Heart left ventricle (tissue), 13 donors: Measurements from ENCODE around the gene EIF1AY.

Experiments
- POLR2A ChIP-seq, 2 donors: fragments of 450-650 bp; IDR thresholded peaks; one replicate each; pipeline ENCODE4 v1.6.1; 2017; ENCODE audit warnings: antibody characterized with exemption in 2 of 2, mild to moderate bottlenecking in 2 of 2, moderate library complexity in 2 of 2
- TF ChIP-seq, protein P1 (sequence below), 12 donors: fragments of 200-600 bp; sonication (generic) in 4 of 12; IDR thresholded peaks; one replicate each; pipeline versions ENCODE4 v1.5.0 to v1.8.0; 2018 to 2022; ENCODE audit warnings: antibody characterized with exemption in 12 of 12, mild to moderate bottlenecking in 5 of 12
- donor health status: ischemic (EF 13 %, LVEDD 7.1; RV severe dilation, severe dysfunction).
- donor health status: DM: no; HTN: yes; CAD: no.
- donor health status: DM: no; HTN: no; CAD: no.
- donor health status: ischemic (EF 25% LVEDD 6.9; RV normal size, moderate dysfunction).
- donor health status: ischemic (EF 25% LVEDD 5.7; RV mildly dilated, moderate dysfunction).
- donor health status: ischemic (EF 35%, LVEDD 5.7; RV mildly dilated, moderate dysfunction).
- donor health status: nonischemic (EF 11% LVEDD 7.7; RV severe dilation, severe dysfunction).
- donor health status: DM: yes; HTN: yes; CAD: no.
- donor health status: PGD.
- donor health status: ischemic (EF 29% LVEDD 5.4; RV normal size, mild dysfunction).
- donor health status: nonischemic (EF 23%, LVEDD 6.1; RV moderate dilation, normal function).

DNA sequence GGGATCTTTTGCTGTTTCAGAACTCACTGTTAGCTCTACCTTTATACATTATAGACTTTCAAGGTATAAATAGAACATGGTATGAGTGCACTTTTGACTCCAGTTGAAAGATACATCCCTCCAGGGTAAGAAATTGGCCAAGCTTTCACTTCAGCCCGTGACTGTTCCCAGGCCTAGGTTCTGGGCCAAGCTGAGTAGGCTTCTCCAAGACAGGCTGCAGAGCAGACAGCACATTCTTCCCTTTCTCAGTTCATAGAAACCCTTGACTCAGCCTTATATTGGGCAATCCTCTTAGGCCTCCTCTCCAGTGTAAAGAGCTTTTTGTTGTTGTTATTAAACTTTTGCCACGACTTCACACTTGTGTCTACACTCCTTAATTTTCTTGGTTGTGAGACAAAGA, 29.5 kb upstream of the EIF1AY start:
- TF ChIP-seq, protein P1, sequence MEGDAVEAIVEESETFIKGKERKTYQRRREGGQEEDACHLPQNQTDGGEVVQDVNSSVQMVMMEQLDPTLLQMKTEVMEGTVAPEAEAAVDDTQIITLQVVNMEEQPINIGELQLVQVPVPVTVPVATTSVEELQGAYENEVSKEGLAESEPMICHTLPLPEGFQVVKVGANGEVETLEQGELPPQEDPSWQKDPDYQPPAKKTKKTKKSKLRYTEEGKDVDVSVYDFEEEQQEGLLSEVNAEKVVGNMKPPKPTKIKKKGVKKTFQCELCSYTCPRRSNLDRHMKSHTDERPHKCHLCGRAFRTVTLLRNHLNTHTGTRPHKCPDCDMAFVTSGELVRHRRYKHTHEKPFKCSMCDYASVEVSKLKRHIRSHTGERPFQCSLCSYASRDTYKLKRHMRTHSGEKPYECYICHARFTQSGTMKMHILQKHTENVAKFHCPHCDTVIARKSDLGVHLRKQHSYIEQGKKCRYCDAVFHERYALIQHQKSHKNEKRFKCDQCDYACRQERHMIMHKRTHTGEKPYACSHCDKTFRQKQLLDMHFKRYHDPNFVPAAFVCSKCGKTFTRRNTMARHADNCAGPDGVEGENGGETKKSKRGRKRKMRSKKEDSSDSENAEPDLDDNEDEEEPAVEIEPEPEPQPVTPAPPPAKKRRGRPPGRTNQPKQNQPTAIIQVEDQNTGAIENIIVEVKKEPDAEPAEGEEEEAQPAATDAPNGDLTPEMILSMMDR (IDR thresholded peaks at IDR 0.05), result no peak
- TF ChIP-seq POLR2A (IDR thresholded peaks at IDR 0.05), result no peak
